ENCODE measurements around the gene UBE2J2.

The UBE2J2 gene

DNA sequence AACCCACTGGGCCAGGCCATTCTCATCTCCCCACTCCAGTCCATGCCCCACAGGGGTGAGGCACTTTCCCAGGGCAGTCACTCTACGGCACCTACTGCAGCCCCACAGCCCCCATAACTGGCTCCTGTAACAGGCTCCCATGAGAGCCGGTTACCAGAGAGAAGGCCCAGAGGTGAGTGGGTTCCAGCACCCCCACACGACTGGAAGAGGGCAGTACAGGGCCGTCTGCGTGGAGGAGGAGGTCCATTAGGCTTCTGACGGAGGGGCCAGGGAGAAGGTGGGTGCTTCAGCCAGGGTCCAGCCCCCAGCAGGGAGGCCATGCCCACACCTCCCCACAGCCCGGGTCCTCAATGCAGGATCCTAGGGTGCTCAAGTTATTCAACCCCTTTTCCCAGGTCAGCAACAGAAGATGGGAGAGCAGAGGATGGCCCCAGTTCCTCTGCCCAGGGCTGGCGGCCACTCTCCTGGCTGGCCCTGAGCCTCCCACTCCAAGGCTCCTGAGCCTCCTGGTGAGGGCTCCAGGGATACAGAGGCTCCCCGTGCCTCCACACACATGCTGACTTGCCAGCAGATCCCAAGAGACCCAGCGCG, 32.5 kb upstream of the UBE2J2 start:
- TF ChIP-seq CTCF (IDR thresholded peaks at IDR 0.05; ENCODE audit: extremely low read depth, insufficient read depth, missing control alignments) = peak; percentile 48
- DNase-seq (ENCODE audit: low spot score) = no peak
- in situ Hi-C loops (cut with MboI; ENCODE audit: low pct_unique_long_range_greater_than_20kb, low sequenced_read_pairs, unreplicated experiment) = no loop called here

DNA sequence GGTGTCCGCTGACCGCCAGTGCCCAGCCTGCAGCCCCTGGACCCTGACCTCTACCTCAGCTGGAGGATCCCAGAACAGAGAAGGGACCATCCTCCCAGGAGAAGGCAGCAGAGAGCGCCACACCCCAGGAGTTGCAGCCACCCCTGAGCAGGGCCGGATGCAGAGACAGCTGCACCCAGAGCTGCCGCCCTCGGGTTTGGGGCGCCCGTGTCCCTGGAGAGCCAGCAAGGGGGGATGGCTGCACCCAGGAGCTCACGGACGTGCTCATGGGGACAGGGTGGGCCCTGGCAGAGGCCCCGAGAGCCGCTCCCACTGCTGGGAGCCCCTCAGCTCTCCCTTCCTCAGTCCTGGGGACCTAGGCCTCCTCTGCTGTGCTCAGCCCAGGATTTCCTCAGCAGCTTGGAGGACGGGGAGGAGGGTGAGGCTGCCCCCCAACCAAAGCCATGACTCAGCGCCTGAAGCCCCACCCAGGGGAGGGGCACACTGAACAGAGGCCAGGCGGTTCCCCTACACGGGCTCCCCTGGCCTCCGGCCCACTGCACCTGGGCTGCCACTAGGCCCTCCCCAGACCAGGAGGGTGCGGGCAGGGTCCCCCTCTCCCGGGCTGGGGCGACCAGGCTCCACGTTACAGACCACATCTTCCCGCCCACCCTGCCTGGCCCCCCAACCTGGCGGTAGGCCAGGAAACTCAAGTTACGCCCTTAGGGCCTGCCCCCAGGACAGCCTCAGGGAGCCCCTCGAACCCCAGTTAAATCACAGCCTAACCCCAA, 31.8 kb upstream of the UBE2J2 start:
- DNase-seq (ENCODE audit: low spot score) = peak; percentile 85

GRCh38 chr1:1304331-1305299, 31.0 kb upstream of the UBE2J2 start:
- no peak for TF ChIP-seq CTCF (IDR thresholded peaks at IDR 0.05; ENCODE audit: extremely low read depth, insufficient read depth, missing control alignments)

More for the DNA sequence above, 31.8 kb upstream of the UBE2J2 start:
- in situ Hi-C loops (cut with MboI; ENCODE audit: low pct_unique_long_range_greater_than_20kb, low sequenced_read_pairs, unreplicated experiment) = no loop called here
- peak; percentile 21 for TF ChIP-seq CTCF (IDR thresholded peaks at IDR 0.05; ENCODE audit: extremely low read depth, insufficient read depth, missing control alignments)

GRCh38 chr1:1303736-1304135, 30.1 kb upstream of the UBE2J2 start:
- TF ChIP-seq CTCF (IDR thresholded peaks at IDR 0.05; ENCODE audit: extremely low read depth, insufficient read depth, missing control alignments) = no peak
- in situ Hi-C loops (cut with MboI; ENCODE audit: low pct_unique_long_range_greater_than_20kb, low sequenced_read_pairs, unreplicated experiment) = no loop called here
- DNase-seq (ENCODE audit: low spot score) = no peak

More at GRCh38 chr1:1304331-1305299, 31.0 kb upstream of the UBE2J2 start:
- DNase-seq (ENCODE audit: low spot score) = no peak
- in situ Hi-C loops (cut with MboI; ENCODE audit: low pct_unique_long_range_greater_than_20kb, low sequenced_read_pairs, unreplicated experiment) = no loop called here

DNA sequence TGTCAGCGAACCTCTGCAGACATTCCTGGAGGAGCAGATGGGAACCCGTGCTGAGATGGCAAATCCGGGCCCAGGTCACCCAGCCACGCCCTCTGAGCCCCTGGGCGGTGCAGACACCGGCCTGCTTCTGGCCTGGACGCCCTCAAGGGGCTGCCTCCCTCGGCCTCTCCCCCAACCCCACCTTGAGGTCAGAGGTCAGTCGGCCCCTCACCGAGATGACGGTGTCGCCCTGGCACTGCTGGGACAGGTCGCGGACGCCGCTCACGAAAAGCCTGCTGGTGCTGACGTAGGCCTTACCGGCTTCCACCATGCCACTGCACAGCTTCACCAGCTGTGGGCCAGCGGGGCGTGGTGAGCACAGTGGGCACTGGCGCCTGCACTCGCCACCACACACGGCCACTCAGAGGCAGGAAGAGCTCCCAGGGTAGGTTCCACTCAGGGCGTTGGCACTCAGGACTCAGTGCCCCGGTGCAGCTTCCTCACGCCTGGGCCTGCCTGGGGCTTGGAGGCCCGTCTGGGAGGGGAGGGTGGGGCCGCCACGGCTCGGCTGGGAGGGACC, 29.4 kb upstream of the UBE2J2 start:
- TF ChIP-seq CTCF (IDR thresholded peaks at IDR 0.05; ENCODE audit: extremely low read depth, insufficient read depth, missing control alignments) = no peak
- no peak for DNase-seq (ENCODE audit: low spot score)
- in situ Hi-C loops (cut with MboI; ENCODE audit: low pct_unique_long_range_greater_than_20kb, low sequenced_read_pairs, unreplicated experiment) = no loop called here

DNA sequence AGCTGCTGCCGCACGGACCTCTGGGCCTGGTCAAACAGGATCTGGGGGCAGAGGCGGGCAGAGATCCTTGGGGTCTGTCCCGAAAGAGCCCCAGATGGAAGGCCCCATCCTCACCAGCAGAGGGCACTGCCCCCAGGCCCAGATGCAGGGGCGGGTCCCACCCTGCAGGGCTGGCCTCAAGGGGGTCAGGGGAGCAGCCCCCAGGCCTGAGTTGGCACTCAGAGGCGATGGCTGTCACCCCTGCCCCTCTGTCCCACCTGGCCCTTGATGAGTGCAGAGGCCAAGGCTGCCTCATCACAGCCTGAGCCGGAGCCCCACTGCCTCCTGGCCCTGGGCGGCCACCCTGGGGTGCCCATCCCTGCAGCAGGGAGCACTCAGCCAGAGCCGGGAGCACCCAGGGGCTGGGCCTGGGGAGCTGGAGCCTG, 28.4 kb upstream of the UBE2J2 start:
- TF ChIP-seq CTCF (IDR thresholded peaks at IDR 0.05; ENCODE audit: extremely low read depth, insufficient read depth, missing control alignments) = peak; percentile 57
- in situ Hi-C loops (cut with MboI; ENCODE audit: low pct_unique_long_range_greater_than_20kb, low sequenced_read_pairs, unreplicated experiment) = no loop called here
- DNase-seq (ENCODE audit: low spot score) = no peak
